HepG2 (cell line): ENCODE results near the gene SYCP2L. TPM values are rescaled to one million over a fixed set of nuclear protein-coding genes. Genes with fewer than 3 reads are reported as not detected.

Source experiments
- FOXJ3 ChIP-seq: sonication (generic); formaldehyde crosslinking; IDR thresholded peaks from 2 replicates; pipeline ENCODE4 v1.4.0; 2020; ENCODE audit warnings: missing genetic modification reagents, mild to moderate bottlenecking, borderline replicate concordance
- NCOR1 ChIP-seq: fragments of 200-600 bp; sonication (generic); IDR thresholded peaks from 2 replicates; pipeline ENCODE4 v1.7.0; 2017; ENCODE audit warnings: antibody characterized with exemption, low read length, borderline replicate concordance
- NR1H2 ChIP-seq: sonication (generic); formaldehyde crosslinking; IDR thresholded peaks from 2 replicates; pipeline ENCODE4 v1.8.1; 2022; ENCODE audit warnings: low read depth, missing genetic modification reagents, borderline replicate concordance
- RORA ChIP-seq: sonication (generic); formaldehyde crosslinking; IDR thresholded peaks from 2 replicates; pipeline ENCODE4 v1.5.0; 2020; ENCODE audit warnings: mild to moderate bottlenecking, missing genetic modification reagents, moderate library complexity
- STAT5B ChIP-seq: sonication (generic); formaldehyde crosslinking; IDR thresholded peaks from 2 replicates; pipeline ENCODE4 v1.4.0; 2020; ENCODE audit warnings: missing genetic modification reagents
- TEAD3 ChIP-seq: optimal IDR thresholded peaks from 2 replicates; pipeline ENCODE3; 2016; ENCODE audit warnings: borderline replicate concordance
- ZMAT3 ChIP-seq: sonication (generic); formaldehyde crosslinking; conservative IDR thresholded peaks from 2 replicates; pipeline ENCODE4 v1.7.0; 2021; ENCODE audit warnings: missing genetic modification reagents
- ZNF20 ChIP-seq: sonication (generic); formaldehyde crosslinking; IDR thresholded peaks from 2 replicates; pipeline ENCODE4 v1.4.0; 2020; ENCODE audit warnings: mild to moderate bottlenecking, moderate library complexity, missing genetic modification reagents
- ZNF547 ChIP-seq: sonication (generic); formaldehyde crosslinking; IDR thresholded peaks from 2 replicates; pipeline ENCODE4 v1.5.1; 2020; ENCODE audit warnings: mild to moderate bottlenecking, missing genetic modification reagents
- ZNF589 ChIP-seq: sonication (generic); formaldehyde crosslinking; conservative IDR thresholded peaks from 2 replicates; pipeline ENCODE4 v1.8.0; 2022; ENCODE audit warnings: mild to moderate bottlenecking, moderate library complexity, missing genetic modification reagents
- ZNF839 ChIP-seq: sonication (generic); formaldehyde crosslinking; IDR thresholded peaks from 2 replicates; pipeline ENCODE4 v1.4.0; 2020; ENCODE audit warnings: missing genetic modification reagents, mild to moderate bottlenecking, borderline replicate concordance
- ZNF883 ChIP-seq: sonication (generic); formaldehyde crosslinking; IDR thresholded peaks from 2 replicates; pipeline ENCODE4 v1.5.1; 2020; ENCODE audit warnings: mild to moderate bottlenecking, missing genetic modification reagents; ENCODE audit errors: not compliant biosample characterization
- polyA plus RNA-seq, 8 experiments: library from polyadenylated mRNA; depleted of rRNA in 3 of 8; stranded (reverse) in 7 of 8; unstranded in 1 of 8; fragments of >200 nt; fragmentation: Illumina TruSeq in 4 of 8; extraction: Trizol in 4 of 8; gene quantifications; 2 replicates each; pipeline versions ENCODE4 v1.2.1 to v1.2.3, GENCODE V29; 2011 to 2016; ENCODE audit warnings: low read depth in 4 of 8, missing spikeins in 1 of 8, mixed read lengths in 1 of 8; ENCODE audit not compliant: insufficient read depth in 1 of 8
- total RNA-seq, 5 experiments: library from RNA; depleted of rRNA; stranded (reverse); fragments of >200 nt; fragmentation: Illumina TruSeq; extraction: Trizol; gene quantifications; 2 replicates each; pipeline ENCODE4 v1.2.3, GENCODE V29; 2016; ENCODE audit warnings: low read depth in 1 of 5
- TF ChIP-seq, protein P1 (sequence below): sonication (generic); formaldehyde crosslinking; IDR thresholded peaks from 2 replicates; pipeline ENCODE4 v1.4.0; 2020; ENCODE audit warnings: missing genetic modification reagents
- TF ChIP-seq, protein P2 (sequence below): sonication (generic); formaldehyde crosslinking; IDR thresholded peaks from 2 replicates; pipeline ENCODE4 v1.9.0; 2021; ENCODE audit warnings: mild to moderate bottlenecking, missing genetic modification reagents
- TF ChIP-seq, protein P3 (sequence below): sonication (generic); formaldehyde crosslinking; IDR thresholded peaks from 2 replicates; pipeline ENCODE4 v1.8.0; 2022; ENCODE audit warnings: low read depth, missing genetic modification reagents
- TF ChIP-seq, protein P4 (sequence below): sonication (generic); formaldehyde crosslinking; IDR thresholded peaks from 2 replicates; pipeline ENCODE4 v1.8.0; 2023; ENCODE audit warnings: mild to moderate bottlenecking, missing genetic modification reagents

Gene SYCP2L
- total and polyA plus RNA-seq, 2 of the 13 experiments (the other 11 are each of a cell fraction or from before 2014, with no cell fraction given) = 0.22 to 0.54 TPM

DNA sequence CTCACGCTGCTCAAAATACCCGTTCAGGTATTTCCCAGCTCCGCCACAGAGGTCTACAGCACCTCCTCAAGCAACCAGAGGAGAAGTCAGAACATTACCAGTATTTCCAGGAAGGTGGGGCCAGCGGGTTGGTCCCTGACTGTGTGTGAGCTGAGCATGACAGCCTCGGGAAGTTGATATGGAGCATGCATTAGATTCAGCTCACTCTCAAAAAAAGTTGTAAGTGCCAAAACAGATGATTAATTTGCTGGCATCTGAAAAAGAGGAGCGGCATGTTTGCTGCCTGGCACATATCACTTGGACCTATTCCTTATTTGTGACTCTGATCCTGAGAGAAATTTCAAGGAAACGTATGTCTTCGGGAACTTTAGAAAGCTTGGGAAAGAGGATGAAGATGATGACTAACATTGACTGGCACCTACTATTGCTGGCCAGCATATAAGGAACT lies 125.0 kb downstream of the SYCP2L start (continued):
- no peak for TF ChIP-seq ZNF589 (CRISPR knock-in tag)
- TF ChIP-seq RORA (CRISPR knock-in tag) = 0 out of 2 replicates have a peak, but pooled peaks have one; percentile 9
- TF ChIP-seq STAT5B (CRISPR knock-in tag) = no peak
- no peak for TF ChIP-seq NCOR1
- no peak for TF ChIP-seq ZNF547 (CRISPR knock-in tag)
- TF ChIP-seq ZMAT3 = no peak
- TF ChIP-seq, protein P1, sequence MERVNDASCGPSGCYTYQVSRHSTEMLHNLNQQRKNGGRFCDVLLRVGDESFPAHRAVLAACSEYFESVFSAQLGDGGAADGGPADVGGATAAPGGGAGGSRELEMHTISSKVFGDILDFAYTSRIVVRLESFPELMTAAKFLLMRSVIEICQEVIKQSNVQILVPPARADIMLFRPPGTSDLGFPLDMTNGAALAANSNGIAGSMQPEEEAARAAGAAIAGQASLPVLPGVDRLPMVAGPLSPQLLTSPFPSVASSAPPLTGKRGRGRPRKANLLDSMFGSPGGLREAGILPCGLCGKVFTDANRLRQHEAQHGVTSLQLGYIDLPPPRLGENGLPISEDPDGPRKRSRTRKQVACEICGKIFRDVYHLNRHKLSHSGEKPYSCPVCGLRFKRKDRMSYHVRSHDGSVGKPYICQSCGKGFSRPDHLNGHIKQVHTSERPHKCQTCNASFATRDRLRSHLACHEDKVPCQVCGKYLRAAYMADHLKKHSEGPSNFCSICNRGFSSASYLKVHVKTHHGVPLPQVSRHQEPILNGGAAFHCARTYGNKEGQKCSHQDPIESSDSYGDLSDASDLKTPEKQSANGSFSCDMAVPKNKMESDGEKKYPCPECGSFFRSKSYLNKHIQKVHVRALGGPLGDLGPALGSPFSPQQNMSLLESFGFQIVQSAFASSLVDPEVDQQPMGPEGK (CRISPR knock-in tag) = 0 out of 2 replicates have a peak, but pooled peaks have one; percentile 24
- TF ChIP-seq ZNF20 (CRISPR knock-in tag) = no peak
- TF ChIP-seq, protein P2, sequence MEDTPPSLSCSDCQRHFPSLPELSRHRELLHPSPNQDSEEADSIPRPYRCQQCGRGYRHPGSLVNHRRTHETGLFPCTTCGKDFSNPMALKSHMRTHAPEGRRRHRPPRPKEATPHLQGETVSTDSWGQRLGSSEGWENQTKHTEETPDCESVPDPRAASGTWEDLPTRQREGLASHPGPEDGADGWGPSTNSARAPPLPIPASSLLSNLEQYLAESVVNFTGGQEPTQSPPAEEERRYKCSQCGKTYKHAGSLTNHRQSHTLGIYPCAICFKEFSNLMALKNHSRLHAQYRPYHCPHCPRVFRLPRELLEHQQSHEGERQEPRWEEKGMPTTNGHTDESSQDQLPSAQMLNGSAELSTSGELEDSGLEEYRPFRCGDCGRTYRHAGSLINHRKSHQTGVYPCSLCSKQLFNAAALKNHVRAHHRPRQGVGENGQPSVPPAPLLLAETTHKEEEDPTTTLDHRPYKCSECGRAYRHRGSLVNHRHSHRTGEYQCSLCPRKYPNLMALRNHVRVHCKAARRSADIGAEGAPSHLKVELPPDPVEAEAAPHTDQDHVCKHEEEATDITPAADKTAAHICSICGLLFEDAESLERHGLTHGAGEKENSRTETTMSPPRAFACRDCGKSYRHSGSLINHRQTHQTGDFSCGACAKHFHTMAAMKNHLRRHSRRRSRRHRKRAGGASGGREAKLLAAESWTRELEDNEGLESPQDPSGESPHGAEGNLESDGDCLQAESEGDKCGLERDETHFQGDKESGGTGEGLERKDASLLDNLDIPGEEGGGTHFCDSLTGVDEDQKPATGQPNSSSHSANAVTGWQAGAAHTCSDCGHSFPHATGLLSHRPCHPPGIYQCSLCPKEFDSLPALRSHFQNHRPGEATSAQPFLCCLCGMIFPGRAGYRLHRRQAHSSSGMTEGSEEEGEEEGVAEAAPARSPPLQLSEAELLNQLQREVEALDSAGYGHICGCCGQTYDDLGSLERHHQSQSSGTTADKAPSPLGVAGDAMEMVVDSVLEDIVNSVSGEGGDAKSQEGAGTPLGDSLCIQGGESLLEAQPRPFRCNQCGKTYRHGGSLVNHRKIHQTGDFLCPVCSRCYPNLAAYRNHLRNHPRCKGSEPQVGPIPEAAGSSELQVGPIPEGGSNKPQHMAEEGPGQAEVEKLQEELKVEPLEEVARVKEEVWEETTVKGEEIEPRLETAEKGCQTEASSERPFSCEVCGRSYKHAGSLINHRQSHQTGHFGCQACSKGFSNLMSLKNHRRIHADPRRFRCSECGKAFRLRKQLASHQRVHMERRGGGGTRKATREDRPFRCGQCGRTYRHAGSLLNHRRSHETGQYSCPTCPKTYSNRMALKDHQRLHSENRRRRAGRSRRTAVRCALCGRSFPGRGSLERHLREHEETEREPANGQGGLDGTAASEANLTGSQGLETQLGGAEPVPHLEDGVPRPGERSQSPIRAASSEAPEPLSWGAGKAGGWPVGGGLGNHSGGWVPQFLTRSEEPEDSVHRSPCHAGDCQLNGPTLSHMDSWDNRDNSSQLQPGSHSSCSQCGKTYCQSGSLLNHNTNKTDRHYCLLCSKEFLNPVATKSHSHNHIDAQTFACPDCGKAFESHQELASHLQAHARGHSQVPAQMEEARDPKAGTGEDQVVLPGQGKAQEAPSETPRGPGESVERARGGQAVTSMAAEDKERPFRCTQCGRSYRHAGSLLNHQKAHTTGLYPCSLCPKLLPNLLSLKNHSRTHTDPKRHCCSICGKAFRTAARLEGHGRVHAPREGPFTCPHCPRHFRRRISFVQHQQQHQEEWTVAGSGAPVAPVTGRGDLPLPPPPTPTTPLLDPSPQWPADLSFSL = no peak
- TF ChIP-seq, protein P3, sequence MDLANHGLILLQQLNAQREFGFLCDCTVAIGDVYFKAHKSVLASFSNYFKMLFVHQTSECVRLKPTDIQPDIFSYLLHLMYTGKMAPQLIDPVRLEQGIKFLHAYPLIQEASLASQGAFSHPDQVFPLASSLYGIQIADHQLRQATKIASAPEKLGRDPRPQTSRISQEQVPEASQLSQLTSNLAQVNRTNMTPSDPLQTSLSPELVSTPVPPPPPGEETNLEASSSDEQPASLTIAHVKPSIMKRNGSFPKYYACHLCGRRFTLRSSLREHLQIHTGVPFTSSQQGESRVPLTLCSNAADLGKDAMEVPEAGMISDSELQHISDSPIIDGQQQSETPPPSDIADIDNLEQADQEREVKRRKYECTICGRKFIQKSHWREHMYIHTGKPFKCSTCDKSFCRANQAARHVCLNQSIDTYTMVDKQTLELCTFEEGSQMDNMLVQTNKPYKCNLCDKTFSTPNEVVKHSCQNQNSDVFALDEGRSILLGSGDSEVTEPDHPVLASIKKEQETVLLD (CRISPR knock-in tag) = no peak
- TF ChIP-seq, protein P4, sequence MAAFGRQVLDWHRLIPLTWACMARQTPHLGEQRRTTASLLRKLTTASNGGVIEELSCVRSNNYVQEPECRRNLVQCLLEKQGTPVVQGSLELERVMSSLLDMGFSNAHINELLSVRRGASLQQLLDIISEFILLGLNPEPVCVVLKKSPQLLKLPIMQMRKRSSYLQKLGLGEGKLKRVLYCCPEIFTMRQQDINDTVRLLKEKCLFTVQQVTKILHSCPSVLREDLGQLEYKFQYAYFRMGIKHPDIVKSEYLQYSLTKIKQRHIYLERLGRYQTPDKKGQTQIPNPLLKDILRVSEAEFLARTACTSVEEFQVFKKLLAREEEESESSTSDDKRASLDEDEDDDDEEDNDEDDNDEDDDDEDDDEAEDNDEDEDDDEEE (CRISPR knock-in tag) = 0 out of 2 replicates have a peak, but pooled peaks have one; percentile 29
- TF ChIP-seq NR1H2 (CRISPR knock-in tag) = no peak
- TF ChIP-seq ZNF883 (CRISPR knock-in tag) = no peak
- no peak for TF ChIP-seq ZNF839 (CRISPR knock-in tag)
- TF ChIP-seq FOXJ3 (CRISPR knock-in tag) = no peak
- TF ChIP-seq TEAD3 = peak; percentile 53
